Measurements from ENCODE around the gene KLF16.
"Not testable (repeated sequence)": the region's sequence is repeated elsewhere in the genome, so short reads cannot be mapped to it uniquely, and the experiment has no call there.

Gene KLF16

GRCh38 chr19:1863328-1863637 is at the start of gene KLF16:
Gene KLF16 (minus strand): TSS chr19:1863579. CDS start chr19:1863497, 82 bp downstream.
- DNase-seq: no peak

DNA sequence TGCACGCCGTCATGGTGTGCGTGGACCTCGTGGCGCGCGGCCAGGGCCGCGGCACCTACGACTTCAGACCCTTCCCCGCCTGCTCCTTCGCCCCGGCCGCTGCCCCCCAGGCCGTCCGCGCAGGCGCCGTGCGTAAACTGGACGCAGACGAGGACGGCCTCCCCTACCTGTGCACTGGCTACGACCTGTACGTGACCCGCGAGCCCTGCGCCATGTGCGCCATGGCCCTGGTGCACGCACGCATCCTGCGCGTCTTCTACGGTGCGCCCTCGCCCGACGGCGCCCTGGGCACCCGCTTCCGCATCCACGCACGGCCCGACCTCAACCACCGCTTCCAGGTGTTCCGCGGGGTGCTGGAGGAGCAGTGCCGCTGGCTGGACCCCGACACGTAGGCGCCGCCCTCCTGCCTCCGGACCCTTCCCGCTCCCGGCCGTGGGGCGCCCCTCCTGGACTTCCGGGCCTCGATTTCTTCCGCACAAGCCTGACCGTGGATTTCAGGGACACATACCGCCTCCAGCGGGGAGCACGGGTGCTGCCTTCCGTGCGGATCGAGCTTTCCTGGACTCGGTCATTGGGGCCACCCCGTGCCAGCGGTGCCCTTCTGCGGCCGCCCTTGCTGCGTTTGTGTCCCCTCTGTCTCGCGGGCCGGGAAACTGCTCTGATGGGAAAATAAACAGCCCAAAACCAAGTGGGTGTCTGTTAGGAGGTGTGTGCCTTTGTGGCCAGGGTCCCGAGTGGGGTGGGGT is 49.6 kb upstream of the KLF16 start:
- no peak for DNase-seq

GRCh38 chr19:1911995-1912394 is 48.6 kb upstream of the KLF16 start:
- no peak for DNase-seq

DNA sequence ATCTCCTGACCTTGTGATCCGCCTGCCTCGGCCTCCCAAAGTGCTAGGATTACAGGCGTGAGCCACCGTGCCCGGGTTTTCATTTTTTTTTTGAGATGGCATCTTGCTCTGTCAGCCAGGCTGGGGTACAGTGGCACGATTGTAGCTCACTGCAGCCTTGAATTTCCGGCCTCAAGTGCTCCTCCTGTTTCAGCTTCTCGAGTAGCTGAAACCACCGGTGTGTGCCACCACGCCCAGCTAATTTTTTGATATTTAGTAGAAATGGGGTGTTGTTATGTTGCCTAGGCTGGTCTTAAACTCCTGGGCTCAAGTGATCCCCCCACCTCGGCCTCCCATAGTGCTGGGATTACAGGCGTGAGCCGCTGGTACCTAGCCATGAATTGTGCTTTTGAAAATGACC is 47.7 kb upstream of the KLF16 start:
- DNase-seq: no peak

- no peak for DNase-seq
Measured at GRCh38 chr19:1910177-1910576, 46.8 kb upstream of the KLF16 start.

DNA sequence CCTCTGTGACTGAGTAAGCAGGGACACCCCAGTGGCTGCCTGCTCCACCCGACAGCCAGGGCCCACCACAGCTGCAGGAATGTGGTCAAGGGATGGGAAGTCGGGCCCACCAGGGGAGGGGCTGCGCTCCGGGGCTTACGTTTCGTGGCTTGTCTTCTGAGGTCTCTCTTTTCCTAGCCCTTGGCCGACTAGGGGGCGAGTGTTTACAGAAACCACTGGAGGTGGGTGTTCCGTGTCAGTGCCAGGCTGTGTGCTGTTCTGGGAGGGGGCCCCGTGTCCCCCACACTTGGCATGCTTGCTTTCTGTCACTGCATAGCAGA is 46.3 kb upstream of the KLF16 start:
- no peak for DNase-seq

DNA sequence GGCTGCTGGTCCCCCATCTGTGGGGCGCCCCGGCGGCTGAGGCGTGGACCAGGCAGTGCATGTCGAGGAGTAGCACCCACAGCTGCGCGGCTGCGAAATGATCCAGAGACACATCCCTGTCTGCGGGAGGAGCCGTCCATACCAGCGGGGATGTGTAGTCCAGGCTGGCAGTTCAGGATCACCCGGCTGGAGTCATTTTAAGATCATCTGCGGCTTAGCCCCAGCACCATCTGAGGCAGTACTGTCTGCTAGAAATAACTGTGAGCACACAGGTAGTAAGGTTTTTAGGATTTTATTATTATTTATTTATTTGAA is 44.9 kb upstream of the KLF16 start:
- DNase-seq: no peak

DNA sequence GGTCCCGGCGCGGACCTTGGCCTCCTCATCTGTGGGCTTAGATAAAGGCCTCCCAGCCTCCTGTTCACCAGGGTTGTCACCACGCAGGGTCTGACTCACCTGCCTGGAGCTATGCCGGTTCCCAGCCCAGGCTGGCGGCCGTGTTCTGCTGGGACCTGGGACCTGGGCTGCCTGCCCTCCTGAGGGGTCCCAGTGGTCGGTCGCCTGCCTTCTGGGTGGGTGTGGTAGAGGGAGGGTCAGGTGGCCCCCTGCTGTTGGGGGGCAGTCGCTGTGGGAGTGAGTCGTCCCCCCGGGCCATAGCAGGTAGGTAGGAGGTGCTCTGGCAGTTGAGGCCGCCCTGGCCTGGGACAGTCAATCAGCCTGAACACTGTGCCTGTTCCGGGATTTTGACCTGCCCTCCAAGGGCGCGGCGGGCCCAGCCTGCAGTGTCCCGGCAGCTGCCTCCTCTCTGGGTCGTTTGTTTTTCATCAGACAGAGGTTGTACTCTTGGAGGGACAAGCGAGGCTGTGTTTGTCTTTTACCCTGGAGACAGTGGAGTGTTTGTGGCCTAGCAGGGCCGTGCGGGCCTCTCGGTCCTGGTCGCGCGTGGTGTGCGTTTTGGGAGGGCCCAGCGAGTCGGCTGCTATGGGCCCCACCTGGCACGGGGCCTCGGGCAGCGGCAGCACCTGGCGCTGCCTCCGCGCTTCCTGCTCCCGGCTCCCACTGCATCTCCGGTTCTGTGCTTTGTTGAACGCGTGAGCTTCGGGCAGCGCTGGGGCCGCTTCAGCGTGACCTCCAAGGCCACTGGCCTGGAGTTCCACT is 44.4 kb upstream of the KLF16 start:
- no peak for DNase-seq

GRCh38 chr19:1906985-1907562 is 43.7 kb upstream of the KLF16 start:
- no peak for DNase-seq

DNA sequence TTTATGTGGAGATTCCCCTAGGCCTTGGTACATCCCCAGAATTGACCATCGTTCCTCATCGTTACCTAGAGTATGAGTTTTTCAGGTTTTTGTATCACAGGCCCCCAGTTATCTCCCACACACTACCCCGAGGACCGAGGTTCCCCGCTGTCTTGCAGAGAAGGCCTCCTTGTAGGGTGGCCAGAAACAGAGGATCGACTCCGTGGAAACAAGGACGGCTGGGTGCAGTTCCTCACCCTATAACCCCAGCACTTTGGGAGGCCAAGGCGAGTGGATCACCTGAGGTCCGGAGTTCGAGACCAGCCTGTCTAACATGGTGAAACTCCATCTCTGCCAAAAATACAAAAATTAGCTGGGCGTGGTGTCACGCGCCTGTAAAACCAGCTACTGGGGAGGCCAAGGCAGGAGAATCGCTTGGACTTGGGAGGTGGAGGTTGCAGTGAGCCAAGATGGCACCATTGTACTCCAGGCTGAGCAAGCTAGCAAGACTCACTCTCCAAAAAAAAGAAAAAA is 42.5 kb upstream of the KLF16 start:
- DNase-seq: no peak

DNA sequence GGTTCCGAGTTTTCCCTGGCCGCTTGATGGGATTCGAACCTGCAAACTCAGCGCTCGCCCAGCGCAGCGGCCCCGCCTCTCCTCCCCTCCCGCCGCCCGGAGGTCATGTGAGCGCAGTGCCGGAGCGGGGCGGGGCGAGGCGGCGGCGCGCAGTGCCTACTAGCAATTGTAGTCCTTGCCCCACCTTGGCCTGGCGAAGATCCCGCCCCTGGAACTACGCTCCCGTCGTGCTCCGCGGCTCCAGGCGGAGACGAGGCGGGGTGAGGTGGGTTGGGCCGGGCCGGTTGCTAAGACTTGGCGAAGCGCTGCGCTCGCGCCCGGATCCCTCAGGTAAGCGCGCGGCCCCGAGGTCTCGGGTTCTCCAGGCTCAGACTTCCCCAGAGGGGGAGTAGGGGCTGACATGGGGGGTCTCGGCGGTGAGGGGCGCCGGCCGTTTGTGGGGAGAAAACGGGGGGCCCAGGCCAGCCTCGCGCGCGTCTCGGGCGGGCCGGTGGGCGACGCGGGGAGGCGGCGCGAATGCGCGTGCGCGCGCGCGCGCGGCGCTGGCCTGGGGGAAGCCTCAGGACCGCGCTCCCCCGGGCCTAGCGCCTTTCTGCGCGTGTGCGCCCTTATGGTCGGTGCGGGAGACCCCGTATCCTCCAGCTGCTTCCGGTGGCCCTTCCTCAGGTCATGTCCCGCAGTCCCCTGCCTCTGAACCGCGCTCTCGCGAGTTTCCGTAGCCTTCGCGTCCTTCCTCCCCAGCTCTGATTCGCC is 41.9 kb upstream of the KLF16 start, which contains the start of the genes ADAT3 and SCAMP4:
TSS of gene ADAT3 (plus strand) at position 290 of the 753 bp plus-strand sequence. CDS start 6,649 bp downstream, outside the sequence.
TSS of gene SCAMP4 (plus strand) at position 290 of the 753 bp plus-strand sequence. CDS start 9,621 bp downstream, outside the sequence.
- DNase-seq: peak; percentile 99

- no peak for DNase-seq
Measured at GRCh38 chr19:1904860-1905109, 41.4 kb upstream of the KLF16 start.

- DNase-seq: no peak
Measured at GRCh38 chr19:1902923-1903322, 39.5 kb upstream of the KLF16 start.

- DNase-seq: no peak
Measured at GRCh38 chr19:1901940-1902404, 38.6 kb upstream of the KLF16 start.

- DNase-seq: no peak
Measured at GRCh38 chr19:1896508-1896907, 33.1 kb upstream of the KLF16 start.

DNA sequence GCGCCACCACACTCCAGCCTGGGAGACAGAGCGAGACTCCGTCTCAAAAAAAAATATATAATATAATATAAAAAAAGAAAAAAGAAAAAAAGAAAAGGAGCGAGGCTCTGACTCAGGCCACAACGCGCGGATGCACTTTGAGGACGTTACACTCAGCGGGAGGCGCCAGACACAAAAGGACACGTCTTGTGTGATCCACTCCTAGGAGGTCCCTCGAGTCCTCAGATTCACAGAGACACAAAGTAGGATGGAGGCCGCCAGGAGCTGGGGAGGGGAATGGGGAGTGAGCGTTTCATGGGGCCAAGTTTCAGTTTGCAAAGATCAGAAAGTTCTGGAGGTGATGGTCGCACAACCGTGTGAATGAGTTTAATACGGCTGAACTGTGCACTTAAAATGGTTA is 30.4 kb upstream of the KLF16 start:
- no peak for DNase-seq

DNA sequence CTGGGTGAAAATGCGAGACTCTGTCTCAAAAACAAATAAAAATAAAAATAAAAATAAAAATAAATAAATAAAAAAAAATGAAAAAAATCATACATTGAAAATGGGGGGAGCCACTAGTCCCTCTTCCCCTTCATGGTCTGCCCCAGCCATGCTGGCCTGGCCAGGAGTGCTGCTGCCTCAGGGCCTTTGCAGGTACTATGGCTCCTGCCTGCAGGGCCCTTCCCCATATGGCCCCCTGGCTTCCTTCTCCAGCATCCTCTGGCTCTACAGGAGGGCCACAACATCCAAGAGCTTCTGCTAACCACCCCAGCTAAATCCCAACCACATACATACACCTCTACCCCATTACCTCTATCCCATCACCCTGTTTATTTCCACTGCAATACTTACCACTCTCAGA is 26.5 kb upstream of the KLF16 start:
- DNase-seq: no peak

GRCh38 chr19:1888385-1888784 is 25.0 kb upstream of the KLF16 start:
- DNase-seq: no peak

- not testable (repeated sequence) for DNase-seq
Measured at GRCh38 chr19:1886360-1886759, 23.0 kb upstream of the KLF16 start.

- peak; percentile 96 for DNase-seq
Measured at GRCh38 chr19:1885398-1886119, 22.2 kb upstream of the KLF16 start, which contains the start of gene ABHD17A. Gene ABHD17A (minus strand): TSS chr19:1885496. CDS start chr19:1881566, 3,930 bp downstream.

DNA sequence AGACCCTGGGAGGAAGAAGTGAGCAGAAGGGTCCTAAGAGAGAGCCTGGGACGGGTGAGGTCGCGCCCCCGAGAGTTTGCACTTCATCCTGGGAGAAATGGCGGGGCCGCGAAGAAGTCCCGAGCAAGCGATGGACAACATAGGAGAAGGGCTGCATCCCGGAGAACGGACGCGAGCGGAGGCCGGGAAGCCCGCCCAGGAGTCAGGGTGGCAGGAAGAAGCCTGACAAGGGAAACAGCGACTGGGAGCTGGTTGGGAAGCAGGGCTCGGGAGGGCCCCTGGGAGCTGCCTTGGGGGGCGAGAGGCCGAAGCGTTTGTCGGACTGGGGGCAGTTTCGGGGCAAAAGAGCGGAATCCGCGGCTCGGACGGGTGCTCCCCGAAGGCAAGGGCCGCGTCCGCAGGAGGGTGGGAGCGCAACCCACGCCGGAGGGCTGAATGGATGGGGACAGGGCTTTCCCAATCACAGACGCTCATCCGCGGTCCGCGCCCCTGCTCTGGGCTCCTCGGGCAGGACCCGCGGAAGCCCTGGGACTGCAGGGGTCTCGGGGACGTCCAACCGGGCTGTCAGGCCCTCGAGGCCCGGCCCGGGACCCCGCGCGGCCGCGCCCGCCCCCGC is 21.4 kb upstream of the KLF16 start:
- DNase-seq: peak; percentile 13

DNA sequence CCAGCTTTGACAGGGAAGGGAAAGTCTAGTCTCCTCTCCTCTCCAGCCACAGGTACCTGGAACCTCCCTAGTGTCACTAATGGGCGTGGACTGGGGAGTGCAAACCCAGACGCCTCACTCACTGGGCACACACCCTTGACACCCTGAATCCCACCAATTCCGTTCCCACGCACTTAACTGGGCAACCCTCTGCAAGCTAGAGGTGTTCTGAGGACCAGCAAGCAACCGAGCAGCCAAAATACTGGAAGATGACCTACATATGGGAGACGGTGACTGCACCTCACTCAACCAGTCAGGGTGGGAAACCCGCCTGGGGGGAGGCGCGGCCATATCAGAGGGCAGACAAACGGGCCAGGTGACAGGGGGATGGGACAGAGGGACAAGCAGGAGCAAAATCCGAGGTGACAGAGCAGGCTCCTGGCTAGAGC is 20.9 kb upstream of the KLF16 start:
- DNase-seq: peak; percentile 39

All from CD4-positive, alpha-beta T cell treated with Interleukin-17A for 4 hours (primary cell).